ENCODE results near the gene FAM193A.

GRCh38 chr4:2638730-2639129 lies 102.3 kb downstream of the FAM193A start:
- TF ChIP-seq EZH2 (IDR thresholded peaks at IDR 0.05; ENCODE audit: borderline replicate concordance, low read depth, low read length, poor library complexity, severe bottlenecking) (no peak), CTCF (conservative IDR thresholded peaks at IDR 0.05; ENCODE audit: low read depth, low read length) (no peak)
